UCSD-AML1 (cell line): ENCODE measurements around the gene KIF6.

ENCODE experiments used
- DNase-seq: peaks from one replicate; lab custom pipeline; 2025; ENCODE audit not compliant: unreplicated experiment; lab: John Stamatoyannopoulos, UW

KIF6 gene, protein sequence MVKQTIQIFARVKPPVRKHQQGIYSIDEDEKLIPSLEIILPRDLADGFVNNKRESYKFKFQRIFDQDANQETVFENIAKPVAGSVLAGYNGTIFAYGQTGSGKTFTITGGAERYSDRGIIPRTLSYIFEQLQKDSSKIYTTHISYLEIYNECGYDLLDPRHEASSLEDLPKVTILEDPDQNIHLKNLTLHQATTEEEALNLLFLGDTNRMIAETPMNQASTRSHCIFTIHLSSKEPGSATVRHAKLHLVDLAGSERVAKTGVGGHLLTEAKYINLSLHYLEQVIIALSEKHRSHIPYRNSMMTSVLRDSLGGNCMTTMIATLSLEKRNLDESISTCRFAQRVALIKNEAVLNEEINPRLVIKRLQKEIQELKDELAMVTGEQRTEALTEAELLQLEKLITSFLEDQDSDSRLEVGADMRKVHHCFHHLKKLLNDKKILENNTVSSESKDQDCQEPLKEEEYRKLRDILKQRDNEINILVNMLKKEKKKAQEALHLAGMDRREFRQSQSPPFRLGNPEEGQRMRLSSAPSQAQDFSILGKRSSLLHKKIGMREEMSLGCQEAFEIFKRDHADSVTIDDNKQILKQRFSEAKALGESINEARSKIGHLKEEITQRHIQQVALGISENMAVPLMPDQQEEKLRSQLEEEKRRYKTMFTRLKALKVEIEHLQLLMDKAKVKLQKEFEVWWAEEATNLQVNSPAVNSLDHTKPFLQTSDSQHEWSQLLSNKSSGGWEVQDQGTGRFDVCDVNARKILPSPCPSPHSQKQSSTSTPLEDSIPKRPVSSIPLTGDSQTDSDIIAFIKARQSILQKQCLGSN

DNA sequence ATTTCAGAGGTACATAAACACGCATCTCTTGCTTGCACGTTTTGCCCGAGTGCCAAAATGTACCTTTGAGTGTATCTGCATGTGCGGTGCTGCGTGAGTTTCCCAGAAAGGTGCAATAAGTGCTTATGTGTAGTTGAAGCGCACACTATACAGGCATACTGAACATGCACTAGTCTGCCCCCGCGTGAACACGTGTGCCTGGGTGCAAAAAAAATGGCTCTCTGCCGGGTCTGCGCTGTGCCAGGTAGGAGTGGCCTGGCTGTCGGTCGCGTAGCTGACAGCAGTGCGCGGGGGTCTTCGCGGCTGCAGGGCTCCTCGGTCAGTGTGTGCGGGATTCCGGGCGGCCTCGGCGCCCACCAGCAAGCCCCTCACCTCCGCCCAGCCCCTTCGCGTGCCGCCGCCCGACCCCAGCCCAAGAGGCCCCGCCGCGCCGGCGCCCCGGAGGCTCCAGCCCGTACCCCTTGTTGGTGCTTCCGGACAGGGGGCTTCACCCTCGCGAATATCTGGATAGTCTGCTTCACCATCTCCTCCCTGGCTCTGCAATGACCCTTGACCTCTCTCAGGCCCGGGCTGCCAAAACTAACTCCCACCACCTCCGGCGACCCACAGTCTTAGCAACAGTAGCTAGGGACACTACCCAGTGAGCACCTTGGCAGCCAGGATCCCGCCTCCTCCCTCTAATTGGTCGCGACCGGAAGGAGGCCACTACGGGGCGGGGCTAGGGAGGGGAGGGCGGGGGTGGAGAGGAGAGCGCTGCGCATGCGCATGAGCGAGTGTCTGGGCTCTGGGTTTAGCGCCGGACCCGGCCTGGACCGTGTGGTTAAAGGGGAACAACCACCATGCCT is at the start of gene KIF6:
Gene KIF6 (minus strand): TSS at position 622 of the 845 bp plus-strand sequence. CDS start 98 bp downstream, at position 524.
- DNase-seq: no peak

DNA sequence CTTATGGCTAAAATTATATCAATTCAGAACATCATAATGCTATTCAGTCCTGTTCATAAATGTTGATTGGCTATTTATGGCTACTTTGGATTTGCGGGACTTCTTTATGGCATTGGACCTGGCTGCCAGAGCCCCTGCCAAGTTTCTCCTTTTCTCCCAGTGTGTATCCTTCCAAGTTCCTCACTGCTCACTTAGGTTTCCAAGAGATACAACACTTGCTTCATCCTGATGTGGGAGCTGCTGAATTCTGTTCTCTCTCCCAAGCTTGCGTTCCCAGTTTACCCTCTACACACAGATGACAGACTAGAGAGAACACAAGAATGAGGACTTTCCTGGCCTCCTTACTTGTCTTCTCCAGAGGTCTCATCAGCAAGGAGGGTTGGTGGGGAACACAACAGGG is 48.6 kb upstream of the KIF6 start:
- DNase-seq: no peak

DNA sequence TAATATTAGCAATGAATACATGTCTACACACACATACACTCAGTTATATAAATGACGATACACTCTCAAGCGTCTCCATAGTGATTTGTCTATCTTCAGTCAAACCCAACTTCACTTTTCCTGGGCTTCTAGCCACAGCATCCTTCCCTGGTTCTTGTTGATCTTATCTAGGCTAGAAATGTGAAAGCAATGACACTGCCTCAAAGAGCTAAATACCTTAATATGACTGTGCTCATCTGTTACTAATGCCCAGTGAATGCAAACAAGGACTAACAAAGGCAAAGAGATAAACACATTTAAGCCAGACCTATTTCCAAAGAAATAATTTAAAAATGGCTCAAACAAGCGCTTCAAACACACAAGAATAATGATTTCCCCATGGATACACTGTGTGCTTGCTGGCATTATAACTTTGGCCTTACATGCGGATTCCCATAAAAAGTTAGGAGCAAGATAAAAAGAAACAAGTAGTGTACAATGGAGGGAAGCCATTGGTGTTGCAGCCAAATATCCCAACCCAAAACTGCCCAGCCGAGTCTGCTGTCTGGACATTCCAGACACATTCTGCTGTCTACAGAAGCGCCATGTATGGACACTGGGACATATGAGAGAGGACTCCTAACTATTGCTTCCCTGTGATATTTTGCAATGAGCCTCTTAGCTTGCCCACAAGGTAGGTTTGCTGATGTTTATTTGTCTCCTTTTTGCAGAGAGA is 47.5 kb upstream of the KIF6 start:
- DNase-seq: no peak

DNA sequence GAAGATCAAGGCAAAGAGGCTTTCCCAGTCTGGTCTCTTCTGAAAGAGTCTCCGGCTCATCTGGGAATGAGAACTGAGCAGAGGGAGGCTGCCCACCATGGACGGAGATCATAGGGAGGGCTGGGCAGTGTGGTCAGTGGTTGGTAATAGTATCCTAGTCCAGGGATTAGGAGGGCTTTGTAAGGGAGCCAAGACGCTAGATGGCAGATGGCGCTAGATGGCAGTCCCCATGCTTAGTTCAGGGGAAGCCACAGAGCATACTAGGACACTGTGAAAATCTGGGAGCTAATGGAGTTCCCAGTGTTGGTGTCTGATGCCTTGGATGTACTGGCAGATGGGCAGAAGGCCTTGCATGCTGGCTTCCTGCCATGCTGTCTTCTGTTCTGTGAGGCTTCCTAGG is 45.2 kb upstream of the KIF6 start:
- no peak for DNase-seq

DNA sequence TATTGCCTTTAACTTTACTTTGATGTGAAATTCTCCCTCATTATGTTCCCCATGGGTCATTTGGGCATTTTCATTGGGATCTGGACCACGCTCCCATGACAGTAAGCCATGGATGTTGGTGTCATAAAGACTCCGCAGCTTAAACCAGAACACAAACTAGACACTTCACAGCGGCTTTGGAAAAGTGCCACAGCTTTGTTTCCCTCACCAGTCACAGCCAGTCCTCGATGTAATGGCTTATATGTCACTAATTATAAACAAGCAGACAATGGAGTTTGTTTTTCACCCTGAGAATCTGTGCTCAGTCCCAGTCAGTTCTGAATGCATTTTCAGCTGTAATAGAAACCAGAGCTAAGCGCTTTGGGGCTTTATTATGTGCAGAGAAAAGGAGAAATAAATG is 43.8 kb upstream of the KIF6 start:
- no peak for DNase-seq

DNA sequence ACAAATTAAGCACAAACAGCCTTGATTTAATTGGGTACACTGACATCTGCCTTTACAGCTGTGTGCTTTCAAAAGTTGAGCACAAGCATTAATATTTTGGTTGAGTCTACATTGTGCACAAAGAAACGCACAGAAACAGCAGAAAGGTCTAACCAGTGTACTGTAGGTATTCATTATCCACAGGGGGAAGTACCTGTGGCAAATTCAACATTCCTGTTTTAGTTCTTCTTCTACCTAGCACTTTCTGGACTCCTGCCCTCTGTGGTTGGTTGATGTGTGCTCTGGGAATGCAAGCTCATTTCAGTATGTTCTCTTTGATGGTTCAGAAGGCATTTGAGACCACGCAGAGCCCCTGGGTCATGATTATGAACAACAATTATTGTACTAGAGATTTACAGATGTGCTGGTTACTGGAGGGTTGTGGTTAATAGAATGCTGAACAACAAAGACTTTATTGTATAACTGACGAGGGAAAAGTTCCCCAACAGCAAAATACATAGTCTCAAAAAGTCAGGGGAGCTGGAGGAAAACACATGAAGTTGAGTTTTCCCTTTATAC is 40.4 kb upstream of the KIF6 start:
- no peak for DNase-seq

DNA sequence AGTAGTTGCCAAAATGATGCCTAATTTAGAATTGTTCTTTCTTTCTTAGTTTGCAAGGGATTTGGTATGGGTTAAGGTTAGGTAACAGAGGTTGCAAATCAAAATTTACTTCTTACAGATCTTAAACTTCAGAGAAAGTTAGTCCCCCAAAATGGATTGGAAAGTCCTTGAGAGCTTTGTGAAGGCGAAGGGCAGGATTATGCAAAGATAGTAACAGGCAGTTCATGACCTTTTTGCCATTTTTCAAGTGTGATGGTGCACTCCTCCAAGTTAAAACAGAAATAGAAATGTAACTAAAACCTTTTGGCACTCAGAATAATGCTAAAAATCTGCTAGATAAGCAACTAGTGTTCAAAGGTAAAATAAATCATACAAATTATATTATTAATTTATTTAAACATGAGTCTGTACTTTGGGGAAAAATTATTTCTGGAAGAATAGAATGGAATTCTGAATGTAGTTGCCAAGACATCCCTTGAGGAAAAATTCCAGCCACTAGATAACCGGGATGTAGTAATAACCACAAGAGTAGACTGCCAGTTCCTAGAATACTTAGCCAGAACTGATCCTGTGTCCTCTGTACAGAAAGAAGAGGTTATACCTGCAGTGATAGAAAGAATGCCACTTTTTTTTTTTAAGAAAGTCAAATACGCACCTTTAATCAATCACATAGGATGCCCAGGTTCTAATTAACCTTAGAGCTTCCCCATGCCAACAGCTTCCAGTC is 35.2 kb upstream of the KIF6 start:
- no peak for DNase-seq

DNA sequence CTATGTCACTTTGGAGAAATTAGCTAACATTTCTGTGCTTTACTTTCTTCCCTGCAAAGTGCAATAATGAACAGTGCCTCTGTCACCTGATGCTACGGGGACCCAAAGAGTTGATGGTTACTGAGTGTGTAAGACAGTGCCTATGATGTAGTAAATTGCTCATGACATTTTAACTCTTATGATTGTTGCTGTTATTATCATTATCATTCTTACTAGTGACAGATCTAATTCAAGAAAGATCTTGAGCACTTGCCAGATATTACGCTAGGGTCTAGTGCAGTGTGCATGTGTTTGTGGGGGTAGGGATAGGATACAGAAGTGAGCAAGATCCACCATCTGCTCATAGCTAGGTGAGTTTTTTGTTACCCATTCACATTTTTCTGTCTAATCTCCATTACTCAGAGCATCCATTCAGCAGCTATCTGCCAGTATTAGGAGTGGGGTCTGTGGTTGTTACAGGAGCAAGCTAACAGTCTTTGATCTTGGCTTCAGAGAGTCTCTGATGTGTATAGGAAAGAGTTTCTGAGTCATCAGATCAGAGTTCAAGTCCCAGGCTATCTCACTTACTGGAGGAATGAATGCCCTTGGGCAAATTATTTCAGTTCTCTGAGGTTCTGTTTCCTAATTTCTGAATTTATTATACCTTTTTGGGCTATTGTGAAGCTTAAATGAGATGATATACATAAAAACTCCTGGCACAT is 33.8 kb upstream of the KIF6 start:
- no peak for DNase-seq

DNA sequence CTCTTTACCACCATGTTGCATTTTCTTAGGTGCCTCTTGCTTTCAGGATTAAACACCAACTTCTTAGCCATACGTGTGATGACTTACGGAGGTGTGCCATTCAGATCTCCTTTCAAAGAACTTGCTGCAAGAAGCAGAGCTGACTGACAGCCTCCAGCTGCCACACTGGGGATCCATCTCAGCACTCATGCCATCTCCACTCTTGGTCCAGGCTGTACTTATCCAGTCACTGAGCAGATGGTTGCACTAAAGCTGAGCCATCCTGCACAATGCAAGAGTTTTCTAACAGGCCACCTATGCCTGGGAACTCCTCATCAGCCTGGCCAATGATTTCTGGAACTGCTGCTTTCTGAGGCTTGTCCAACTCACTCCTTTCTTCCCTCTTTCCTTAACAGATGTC is 31.4 kb upstream of the KIF6 start:
- no peak for DNase-seq

DNA sequence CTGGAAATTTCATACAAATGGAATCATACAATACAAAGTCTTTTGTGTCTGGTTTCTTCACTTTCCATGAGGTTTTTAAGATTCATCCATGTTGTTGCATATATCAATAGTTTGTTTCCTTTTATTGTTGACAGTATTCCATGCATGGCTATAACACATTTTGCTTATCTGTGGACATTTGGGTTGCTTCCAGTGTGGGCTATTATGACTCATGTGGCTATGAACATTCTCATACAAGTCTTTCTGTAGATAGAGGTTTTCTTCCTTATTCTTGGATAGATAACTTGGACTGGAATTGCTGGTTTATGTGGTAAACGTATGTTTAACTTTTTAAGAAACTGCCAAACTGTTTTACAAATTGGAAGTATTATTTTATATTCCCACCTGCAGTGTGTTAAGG is 30.0 kb upstream of the KIF6 start:
- no peak for DNase-seq

DNA sequence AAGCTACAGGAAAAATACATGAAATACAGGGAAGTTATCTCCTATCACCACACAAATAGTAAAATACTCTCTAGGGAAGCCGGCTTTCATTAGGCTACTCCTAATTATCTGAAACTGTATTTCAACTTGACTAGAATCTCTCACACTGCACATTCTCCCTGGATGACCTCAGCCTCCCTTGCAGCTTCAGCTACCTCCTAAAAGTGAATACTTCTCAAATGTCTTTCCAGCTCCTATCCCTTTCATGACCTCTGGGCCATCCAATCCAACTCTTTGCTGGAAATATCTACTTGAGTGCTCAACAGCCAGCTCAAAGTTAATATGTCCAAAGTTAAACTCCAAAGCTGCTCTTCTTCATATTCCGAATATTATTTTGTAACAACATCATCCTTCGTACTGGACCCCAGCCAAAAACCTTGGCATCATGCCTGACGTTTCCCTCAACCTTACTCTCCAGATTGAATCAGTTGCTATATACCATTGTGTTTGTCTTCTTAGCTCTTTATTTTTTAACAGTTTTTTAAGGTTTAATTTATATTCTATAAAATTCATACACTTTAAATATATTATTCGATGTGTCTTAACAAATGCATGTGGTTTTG is 29.4 kb upstream of the KIF6 start:
- DNase-seq: no peak

DNA sequence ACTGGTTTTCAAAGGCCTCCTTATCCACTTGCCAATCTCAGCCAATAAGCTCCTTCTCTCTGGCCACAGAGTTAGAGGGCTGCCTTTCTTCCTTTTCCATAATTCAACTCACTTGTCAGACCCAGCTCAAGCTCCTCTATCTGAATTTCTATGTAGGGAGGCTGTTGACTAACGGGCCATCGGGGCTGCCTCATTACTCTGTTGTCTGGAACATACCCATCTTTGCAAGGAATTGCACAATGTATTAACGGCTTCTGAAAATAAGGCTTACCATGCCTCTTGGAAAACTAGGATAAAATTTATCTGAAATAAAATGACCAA is 28.5 kb upstream of the KIF6 start:
- no peak for DNase-seq

DNA sequence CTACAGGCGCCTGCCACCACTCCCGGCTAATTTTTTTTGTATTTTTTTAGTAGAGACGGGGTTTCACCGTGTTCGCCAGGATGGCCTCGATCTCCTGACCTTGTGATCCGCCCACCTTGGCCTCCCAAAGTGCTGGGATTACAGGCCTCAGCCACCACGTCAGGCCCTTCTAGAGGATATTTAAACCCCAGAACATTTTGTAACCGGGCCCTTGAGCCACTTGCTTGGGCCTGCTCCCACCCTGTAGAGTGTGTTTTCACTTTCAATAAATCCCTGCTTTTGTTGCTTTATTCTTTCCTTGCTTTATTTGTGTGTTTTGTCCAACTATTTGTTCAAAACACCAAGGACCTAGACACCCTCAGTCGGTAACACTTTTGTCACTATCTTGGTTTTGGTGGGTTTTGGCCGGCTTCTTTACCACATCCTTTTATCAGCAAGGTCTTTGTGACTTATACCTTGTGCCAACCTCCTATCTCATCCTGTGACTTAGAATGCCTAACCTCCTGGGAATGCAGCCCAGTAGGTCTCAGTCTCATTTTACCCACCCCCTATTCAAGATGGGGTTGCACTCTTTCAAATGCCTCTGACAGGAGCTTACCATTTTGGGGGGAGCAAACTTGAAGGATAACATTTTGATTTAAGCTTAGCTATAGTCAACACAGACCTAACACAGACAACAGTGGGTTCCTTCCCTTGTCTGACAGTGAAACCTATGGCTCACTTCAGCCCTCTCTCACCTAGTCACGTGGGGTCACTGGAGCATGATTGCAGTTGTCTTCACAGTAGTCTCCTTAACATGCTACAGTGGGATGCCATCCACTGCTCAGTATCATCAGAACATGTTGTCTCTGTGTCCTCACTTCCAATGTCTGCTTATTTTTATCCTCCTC is 27.9 kb upstream of the KIF6 start:
- no peak for DNase-seq

DNA sequence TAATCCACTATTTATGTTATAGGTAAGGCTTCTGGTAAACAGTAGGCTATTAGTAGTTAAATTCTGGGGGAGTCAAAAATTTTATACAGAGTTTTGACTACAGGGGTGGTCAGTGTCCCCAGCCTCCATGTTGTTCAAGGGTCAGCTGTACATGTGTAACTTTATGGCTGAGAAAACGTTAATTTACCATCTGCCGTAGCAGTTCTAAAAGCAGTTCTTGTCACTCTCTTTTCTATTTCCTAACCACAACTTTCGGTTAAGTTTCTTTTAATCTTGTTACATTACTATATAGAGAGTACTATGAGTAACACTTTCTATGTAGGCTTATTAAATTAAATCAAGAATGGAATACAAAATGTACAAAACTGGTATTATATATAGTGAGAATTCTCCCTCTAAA is 21.6 kb upstream of the KIF6 start:
- no peak for DNase-seq

DNA sequence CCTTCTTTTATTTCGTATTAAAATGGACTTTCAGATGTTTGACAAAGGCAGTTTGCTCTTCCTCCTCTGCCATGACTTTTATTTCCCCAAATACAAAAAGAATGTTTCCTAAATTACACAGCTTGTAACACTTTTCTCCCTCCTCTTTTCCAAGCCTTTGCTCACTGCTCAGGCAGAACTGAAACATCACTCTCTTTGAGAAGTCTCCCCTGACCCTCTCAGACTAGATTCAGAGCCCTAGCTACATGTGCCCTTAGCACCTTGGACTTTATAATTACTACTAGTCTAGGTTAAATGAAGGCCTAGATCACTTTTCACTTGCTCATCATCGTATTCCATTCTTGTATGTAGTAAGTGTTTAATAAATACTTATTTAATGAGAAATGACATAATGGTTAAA is 8.5 kb upstream of the KIF6 start:
- DNase-seq: no peak

DNA sequence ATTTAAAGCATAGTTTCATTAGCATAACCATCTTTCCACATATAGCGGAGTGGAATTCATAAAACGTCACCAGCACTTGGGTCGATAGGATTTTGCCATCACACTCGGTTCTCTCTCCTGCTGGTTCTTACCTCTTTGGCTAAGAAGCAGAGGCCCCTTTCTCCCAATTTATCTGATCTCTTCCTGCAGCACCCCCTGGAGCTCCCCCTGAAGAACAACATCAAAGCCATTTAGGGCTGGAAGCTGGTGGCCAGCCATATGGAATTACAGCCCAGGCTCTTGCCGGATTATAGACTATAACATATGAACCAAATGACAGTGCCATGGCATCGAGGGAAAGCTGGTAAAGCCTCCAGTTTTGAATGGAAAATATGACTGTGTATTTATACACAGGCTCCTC is 6.4 kb upstream of the KIF6 start:
- no peak for DNase-seq

DNA sequence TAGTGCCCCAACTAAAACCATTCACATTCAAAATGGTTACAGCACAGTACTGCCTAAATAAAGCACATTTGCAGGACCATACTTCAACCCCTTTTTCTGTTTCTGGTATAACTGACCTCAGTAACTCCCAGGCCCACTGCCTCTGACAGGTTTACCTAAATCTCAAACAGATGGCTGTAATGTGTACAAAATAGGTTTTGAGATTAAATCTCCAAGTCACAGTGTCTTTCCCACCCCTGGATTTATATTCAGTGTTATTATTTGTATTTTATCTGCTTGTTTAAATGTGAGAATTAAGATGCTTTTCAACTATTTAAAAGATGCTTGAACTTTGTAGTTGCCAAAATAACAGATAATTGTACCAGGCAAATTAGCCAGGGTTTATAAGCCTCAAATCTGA is 4.7 kb upstream of the KIF6 start:
- DNase-seq: no peak

DNA sequence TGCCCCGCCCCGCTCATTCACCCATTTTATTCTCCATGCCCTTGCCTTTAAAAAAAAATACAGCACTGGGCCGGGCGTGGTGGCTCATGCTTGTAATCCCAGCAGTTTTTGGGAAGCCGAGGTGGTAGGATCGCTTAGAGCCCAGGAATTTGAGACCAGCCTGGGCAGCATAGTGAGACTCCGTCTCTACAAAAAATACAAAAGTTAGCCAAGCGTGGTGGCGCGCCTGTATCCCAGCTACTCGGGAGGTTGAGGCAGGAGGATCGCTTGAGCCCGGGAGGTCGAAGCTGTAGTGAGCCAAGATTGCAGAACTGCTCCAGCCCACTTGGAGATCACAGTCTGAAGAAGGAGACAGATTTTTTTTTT is 407 bp upstream of the KIF6 start:
- no peak for DNase-seq
